Calu3 (cell line): ENCODE measurements around the gene METRN. TPM values are rescaled to one million over a fixed set of nuclear protein-coding genes. Genes with fewer than 3 reads are reported as not detected.

ENCODE experiments used
- BruUV-seq: library from RNA; stranded (reverse); fragments of 400-500 nt; replicated peaks from 2 replicates; lab custom pipeline; 2021; lab: Mats Ljungman, UMichigan
- CTCF ChIA-PET: fragments of 300-600 bp; sonication (Branson Sonifier 250); formaldehyde crosslinking; loops from one replicate; lab custom pipeline; 2022; ENCODE audit warnings: antibody characterized with exemption; lab: Charles Lee
- DNase-seq: peaks from one replicate; pipeline ENCODE4 v3.0.0; 2022
- H3K27ac Mint-ChIP-seq: one replicate; pipeline ENCODE4 v1.8.0; 2022; ENCODE audit warnings: mixed read lengths; ENCODE audit not compliant: unreplicated experiment
- H3K27me3 Mint-ChIP-seq: one replicate; pipeline ENCODE4 v1.8.0; 2022; ENCODE audit warnings: mixed read lengths; ENCODE audit not compliant: unreplicated experiment
- H3K36me3 Mint-ChIP-seq: one replicate; pipeline ENCODE4 v1.8.0; 2022; ENCODE audit warnings: mild to moderate bottlenecking, moderate library complexity, mixed read lengths; ENCODE audit not compliant: insufficient read depth, unreplicated experiment
- H3K4me1 Mint-ChIP-seq: one replicate; pipeline ENCODE4 v1.8.0; 2022; ENCODE audit warnings: mild to moderate bottlenecking, low read depth, mixed read lengths; ENCODE audit not compliant: unreplicated experiment
- H3K4me3 Mint-ChIP-seq: one replicate; pipeline ENCODE4 v1.8.0; 2022; ENCODE audit warnings: mild to moderate bottlenecking, low read depth, moderate library complexity, mixed read lengths; ENCODE audit not compliant: unreplicated experiment
- H3K9me3 Mint-ChIP-seq: one replicate; pipeline ENCODE4 v1.8.0; 2022; ENCODE audit warnings: low read depth, mixed read lengths; ENCODE audit not compliant: unreplicated experiment
- intact Hi-C: fragments of 100-400 bp; cut with micrococcal nuclease; formaldehyde crosslinking; loops from one replicate; pipeline ENCODE4 v1.10.0; 2022; ENCODE audit not compliant: unreplicated experiment
- total RNA-seq: library from RNA; stranded (reverse); gene quantifications from 2 replicates; pipeline ENCODE4 v1.2.3, GENCODE V29; 2022
- TF ChIP-seq, protein P1 (sequence below): fragments of 200-600 bp; IDR thresholded peaks from one replicate; pipeline ENCODE4 v1.8.0; 2022; ENCODE audit warnings: antibody characterized with exemption; ENCODE audit not compliant: unreplicated experiment

METRN gene
- total RNA-seq, 1 experiment from 2014 or later: 51.7 TPM

GRCh38 chr16:720447-720989, 5.6 kb downstream of the METRN start:
- DNase-seq: peak; percentile 50
- CTCF ChIA-PET: interaction anchor here (0.7 to 1.3 kb wide), 8 partner anchors 8 to 316 kb away, joined by 3 to 6 read pairs (median 4); partner anchors contain the start of genes CHTF18, MSLN and RPUSD1
- H3K27ac Mint-ChIP-seq: peak overlapping the region; percentile 77
- H3K9me3 Mint-ChIP-seq: no peaks in the 10 kb centered on the region
- H3K27me3 Mint-ChIP-seq: no peaks in the 10 kb centered on the region
- no TSS peak for BruUV-seq
- H3K36me3 Mint-ChIP-seq: peaks cover 78% of the 10 kb centered on the region
- TF ChIP-seq, protein P1, sequence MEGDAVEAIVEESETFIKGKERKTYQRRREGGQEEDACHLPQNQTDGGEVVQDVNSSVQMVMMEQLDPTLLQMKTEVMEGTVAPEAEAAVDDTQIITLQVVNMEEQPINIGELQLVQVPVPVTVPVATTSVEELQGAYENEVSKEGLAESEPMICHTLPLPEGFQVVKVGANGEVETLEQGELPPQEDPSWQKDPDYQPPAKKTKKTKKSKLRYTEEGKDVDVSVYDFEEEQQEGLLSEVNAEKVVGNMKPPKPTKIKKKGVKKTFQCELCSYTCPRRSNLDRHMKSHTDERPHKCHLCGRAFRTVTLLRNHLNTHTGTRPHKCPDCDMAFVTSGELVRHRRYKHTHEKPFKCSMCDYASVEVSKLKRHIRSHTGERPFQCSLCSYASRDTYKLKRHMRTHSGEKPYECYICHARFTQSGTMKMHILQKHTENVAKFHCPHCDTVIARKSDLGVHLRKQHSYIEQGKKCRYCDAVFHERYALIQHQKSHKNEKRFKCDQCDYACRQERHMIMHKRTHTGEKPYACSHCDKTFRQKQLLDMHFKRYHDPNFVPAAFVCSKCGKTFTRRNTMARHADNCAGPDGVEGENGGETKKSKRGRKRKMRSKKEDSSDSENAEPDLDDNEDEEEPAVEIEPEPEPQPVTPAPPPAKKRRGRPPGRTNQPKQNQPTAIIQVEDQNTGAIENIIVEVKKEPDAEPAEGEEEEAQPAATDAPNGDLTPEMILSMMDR: no peak
- H3K4me3 Mint-ChIP-seq: peak overlapping the region; percentile 84
- H3K4me1 Mint-ChIP-seq: peaks cover 27% of the 10 kb centered on the region
- intact Hi-C loops: no loop called here

DNA sequence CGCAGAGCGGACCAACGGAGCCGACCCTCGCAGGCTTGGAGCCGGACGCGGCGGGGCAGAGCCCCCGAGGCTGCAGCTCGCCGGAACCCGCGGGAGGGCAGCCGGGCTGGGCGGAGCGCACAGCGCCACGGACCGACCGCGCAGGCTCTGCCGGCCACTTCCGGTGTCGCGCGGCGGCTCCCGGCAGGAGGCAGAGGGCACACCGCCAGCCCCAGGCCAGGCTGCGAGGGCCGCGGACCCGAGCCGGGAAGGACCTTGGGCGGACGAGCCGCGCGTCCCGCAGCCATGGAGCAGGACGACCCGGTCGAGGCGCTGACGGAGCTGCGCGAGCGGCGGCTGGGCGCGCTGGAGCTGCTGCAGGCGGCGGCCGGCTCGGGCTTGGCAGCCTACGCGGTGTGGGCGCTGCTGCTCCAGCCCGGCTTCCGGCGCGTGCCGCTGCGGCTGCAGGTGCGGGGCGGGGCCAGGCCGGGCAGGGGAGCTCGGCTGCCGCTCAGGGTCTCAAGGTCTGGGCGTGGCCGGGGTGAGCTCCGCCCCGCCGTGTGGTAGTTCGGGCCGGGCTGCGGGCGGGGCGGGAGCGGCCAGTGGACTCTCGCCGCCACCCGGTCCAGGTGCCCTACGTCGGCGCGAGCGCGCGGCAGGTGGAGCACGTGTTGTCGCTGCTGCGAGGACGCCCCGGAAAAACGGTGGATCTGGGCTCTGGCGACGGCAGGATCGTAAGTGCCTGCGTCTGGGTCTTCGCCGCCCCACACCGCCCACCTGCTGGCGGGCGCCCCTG, 6.3 kb downstream of the METRN start, which contains the start of gene ANTKMT:
Gene ANTKMT, plus strand, starts transcription at position 157 of the 775 bp plus-strand sequence. Its CDS starts 129 bp downstream, at position 286.
- no TSS peak for BruUV-seq
- peak; percentile 96 for DNase-seq
- TF ChIP-seq, protein P1: no peak
- H3K4me3 Mint-ChIP-seq: peak within 1 kb of the TSS; percentile 84
- intact Hi-C loops: no loop called here
- H3K4me1 Mint-ChIP-seq: peaks cover 25% of the 10 kb centered on the region
- CTCF ChIA-PET: interaction anchor here (1.0 to 1.3 kb wide), 2 partner anchors 9 to 15 kb away, joined by 5 to 6 read pairs; no protein-coding TSS in a partner anchor
- H3K27ac Mint-ChIP-seq: peak within 1 kb of the TSS; percentile 77
- peaks cover 78% of the 10 kb centered on the region for H3K36me3 Mint-ChIP-seq
- H3K27me3 Mint-ChIP-seq: no peaks in the 10 kb centered on the region
- no peaks in the 10 kb centered on the region for H3K9me3 Mint-ChIP-seq

DNA sequence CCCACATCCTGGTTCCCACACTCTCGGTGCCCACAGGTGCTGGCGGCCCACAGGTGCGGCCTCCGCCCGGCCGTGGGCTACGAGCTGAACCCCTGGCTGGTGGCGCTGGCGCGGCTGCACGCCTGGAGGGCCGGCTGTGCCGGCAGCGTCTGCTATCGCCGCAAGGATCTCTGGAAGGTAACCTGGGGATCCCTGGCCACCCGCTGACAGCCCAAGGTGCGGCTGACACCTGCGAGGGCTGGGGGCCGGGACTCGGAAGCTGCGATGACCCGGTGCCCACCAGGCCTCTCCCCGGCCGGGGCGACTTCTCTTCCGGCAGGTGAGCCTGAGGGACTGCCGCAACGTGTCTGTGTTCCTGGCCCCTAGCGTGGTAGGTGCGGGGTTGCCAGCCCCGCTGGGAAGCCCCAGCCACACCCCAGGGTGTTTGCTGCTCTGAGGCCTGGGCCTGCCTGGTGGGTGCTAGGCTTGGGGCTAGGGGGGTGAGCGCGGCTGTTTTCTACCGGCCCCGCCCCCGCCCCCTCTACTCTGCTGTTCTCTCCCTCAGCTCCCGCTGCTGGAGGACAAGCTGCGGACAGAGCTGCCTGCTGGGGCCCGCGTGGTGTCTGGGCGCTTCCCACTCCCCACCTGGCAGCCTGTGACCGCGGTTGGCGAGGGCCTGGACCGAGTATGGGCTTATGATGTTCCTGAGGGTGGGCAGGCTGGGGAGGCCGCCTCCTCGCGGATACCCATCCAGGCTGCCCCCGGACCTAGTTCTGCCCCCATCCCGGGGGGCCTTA, 7.0 kb downstream of the METRN start:
- intact Hi-C loops: no loop called here
- no peak for DNase-seq
- Mint-ChIP-seq H3K9me3 (no peaks in the 10 kb centered on the region), H3K4me3 (peak overlapping the region; percentile 84), H3K4me1 (peaks cover 19% of the 10 kb centered on the region), H3K27me3 (no peaks in the 10 kb centered on the region), H3K27ac (peak overlapping the region; percentile 67), H3K36me3 (peaks cover 78% of the 10 kb centered on the region)
- TSS peak; percentile 10 for BruUV-seq
- TF ChIP-seq, protein P1: no peak
- CTCF ChIA-PET: interaction anchor here (0.6 to 1.3 kb wide), 4 partner anchors 10 to 74 kb away, joined by 3 to 6 read pairs (median 4); no protein-coding TSS in a partner anchor
